ENCODE results near the gene PHETA1. TPM values are rescaled to one million over a fixed set of nuclear protein-coding genes. Genes with fewer than 3 reads are reported as not detected.

Gene PHETA1
- total and polyA plus RNA-seq, 5 donors from 2014 or later = 0.34 to 2.4 (median 1.1) TPM

- ATAC-seq (ENCODE audit: low read depth in 2 of 2) (no peak), DNase-seq (no peak)
- Histone ChIP-seq H3K4me3 (ENCODE audit: low read depth, low read length) (no peak overlapping the region), H3K27me3 (ENCODE audit: control insufficient read depth, insufficient read depth, low read length) (peaks cover 5% of the 10 kb centered on the region), H3K36me3 (ENCODE audit: control insufficient read depth, insufficient read depth, low read length) (no peaks in the 10 kb centered on the region), H3K27ac (ENCODE audit: insufficient read depth, low read length, poor library complexity, severe bottlenecking) (no peak overlapping the region), H3K9me3 (ENCODE audit: control insufficient read depth in 2 of 2, low read length in 2 of 2) (no peaks in the 10 kb centered on the region), H3K4me1 (ENCODE audit: control insufficient read depth, insufficient read depth, low read length, poor library complexity, severe bottlenecking) (no peaks in the 10 kb centered on the region)
- Mint-ChIP-seq H3K27me3 (peaks cover 8% of the 10 kb centered on the region), H3K4me3 (no peak overlapping the region), H3K27ac (no peak overlapping the region), H3K9me3 (peaks cover 0 to 5% (median 0%) of the 10 kb centered on the region in 7 donors), H3K36me3 (no peaks in the 10 kb centered on the region), H3K4me1 (peaks cover 0 to 3% (median 0%) of the 10 kb centered on the region in 4 donors)
Observed at GRCh38 chr12:111355201-111355925, 13.5 kb downstream of the PHETA1 start.

- no peaks in the 10 kb centered on the region for H3K9me3 ChIP-seq (ENCODE audit: control insufficient read depth in 2 of 2, low read length in 2 of 2)
- H3K27me3 ChIP-seq (ENCODE audit: control insufficient read depth, insufficient read depth, low read length) = no peaks in the 10 kb centered on the region
- H3K36me3 Mint-ChIP-seq = no peaks in the 10 kb centered on the region
- DNase-seq = no peak
- peaks cover 0 to 5% (median 0%) of the 10 kb centered on the region in 7 donors for H3K9me3 Mint-ChIP-seq
- H3K27ac ChIP-seq (ENCODE audit: insufficient read depth, low read length, poor library complexity, severe bottlenecking) = no peak overlapping the region
- peaks cover 8% of the 10 kb centered on the region for H3K27me3 Mint-ChIP-seq
- no peak overlapping the region for H3K4me3 Mint-ChIP-seq
- no peaks in the 10 kb centered on the region for H3K4me1 Mint-ChIP-seq
- no peak for ATAC-seq (ENCODE audit: low read depth in 2 of 2)
- no peak overlapping the region for H3K27ac Mint-ChIP-seq
- H3K4me3 ChIP-seq (ENCODE audit: low read depth, low read length) = no peak overlapping the region
- H3K4me1 ChIP-seq (ENCODE audit: control insufficient read depth, insufficient read depth, low read length, poor library complexity, severe bottlenecking) = no peaks in the 10 kb centered on the region
- H3K36me3 ChIP-seq (ENCODE audit: control insufficient read depth, insufficient read depth, low read length) = no peaks in the 10 kb centered on the region
Observed at GRCh38 chr12:111354511-111354910, 14.4 kb downstream of the PHETA1 start.

GRCh38 chr12:111353603-111354295, 15.1 kb downstream of the PHETA1 start:
- Histone ChIP-seq H3K4me3 (ENCODE audit: low read depth, low read length) (no peak overlapping the region), H3K36me3 (ENCODE audit: control insufficient read depth, insufficient read depth, low read length) (no peaks in the 10 kb centered on the region), H3K4me1 (ENCODE audit: control insufficient read depth, insufficient read depth, low read length, poor library complexity, severe bottlenecking) (no peaks in the 10 kb centered on the region), H3K27me3 (ENCODE audit: control insufficient read depth, insufficient read depth, low read length) (no peaks in the 10 kb centered on the region), H3K9me3 (ENCODE audit: control insufficient read depth in 2 of 2, low read length in 2 of 2) (no peaks in the 10 kb centered on the region), H3K27ac (ENCODE audit: insufficient read depth, low read length, poor library complexity, severe bottlenecking) (no peak overlapping the region)
- no peak for ATAC-seq (ENCODE audit: low read depth in 2 of 2)
- H3K27me3 Mint-ChIP-seq = peaks cover 4% of the 10 kb centered on the region
- no peak for DNase-seq
- H3K27ac Mint-ChIP-seq = no peak overlapping the region
- H3K36me3 Mint-ChIP-seq = no peaks in the 10 kb centered on the region
- H3K4me1 Mint-ChIP-seq = no peaks in the 10 kb centered on the region
- no peak overlapping the region for H3K4me3 Mint-ChIP-seq
- peaks cover 0 to 5% (median 0%) of the 10 kb centered on the region in 7 donors for H3K9me3 Mint-ChIP-seq

GRCh38 chr12:111353026-111353425, 15.9 kb downstream of the PHETA1 start:
- Mint-ChIP-seq H3K4me3 (no peak overlapping the region), H3K36me3 (no peaks in the 10 kb centered on the region), H3K9me3 (peaks cover 0 to 8% (median 0%) of the 10 kb centered on the region in 7 donors), H3K27ac (no peak overlapping the region), H3K27me3 (peaks cover 4% of the 10 kb centered on the region), H3K4me1 (no peaks in the 10 kb centered on the region)
- H3K27ac ChIP-seq (ENCODE audit: insufficient read depth, low read length, poor library complexity, severe bottlenecking) = no peak overlapping the region
- ATAC-seq (ENCODE audit: low read depth in 2 of 2) = no peak
- H3K4me3 ChIP-seq (ENCODE audit: low read depth, low read length) = no peak overlapping the region
- no peaks in the 10 kb centered on the region for H3K9me3 ChIP-seq (ENCODE audit: control insufficient read depth in 2 of 2, low read length in 2 of 2)
- H3K27me3 ChIP-seq (ENCODE audit: control insufficient read depth, insufficient read depth, low read length) = no peaks in the 10 kb centered on the region
- no peak for DNase-seq
- H3K4me1 ChIP-seq (ENCODE audit: control insufficient read depth, insufficient read depth, low read length, poor library complexity, severe bottlenecking) = no peaks in the 10 kb centered on the region
- no peaks in the 10 kb centered on the region for H3K36me3 ChIP-seq (ENCODE audit: control insufficient read depth, insufficient read depth, low read length)

GRCh38 chr12:111352296-111352993, 16.4 kb downstream of the PHETA1 start:
- no peaks in the 10 kb centered on the region for H3K4me1 Mint-ChIP-seq
- Histone ChIP-seq H3K9me3 (ENCODE audit: control insufficient read depth in 2 of 2, low read length in 2 of 2) (no peaks in the 10 kb centered on the region), H3K4me1 (ENCODE audit: control insufficient read depth, insufficient read depth, low read length, poor library complexity, severe bottlenecking) (no peaks in the 10 kb centered on the region), H3K36me3 (ENCODE audit: control insufficient read depth, insufficient read depth, low read length) (no peaks in the 10 kb centered on the region), H3K27me3 (ENCODE audit: control insufficient read depth, insufficient read depth, low read length) (no peaks in the 10 kb centered on the region), H3K4me3 (ENCODE audit: low read depth, low read length) (no peak overlapping the region), H3K27ac (ENCODE audit: insufficient read depth, low read length, poor library complexity, severe bottlenecking) (no peak overlapping the region)
- ATAC-seq (ENCODE audit: low read depth in 2 of 2) (no peak), DNase-seq (no peak)
- H3K9me3 Mint-ChIP-seq = peaks cover 0 to 8% (median 0%) of the 10 kb centered on the region in 7 donors
- no peak overlapping the region for H3K4me3 Mint-ChIP-seq
- peaks cover 3% of the 10 kb centered on the region for H3K27me3 Mint-ChIP-seq
- no peak overlapping the region for H3K27ac Mint-ChIP-seq
- no peaks in the 10 kb centered on the region for H3K36me3 Mint-ChIP-seq

- H3K36me3 Mint-ChIP-seq = no peaks in the 10 kb centered on the region
- Histone ChIP-seq H3K4me3 (ENCODE audit: low read depth, low read length) (no peak overlapping the region), H3K9me3 (ENCODE audit: control insufficient read depth in 2 of 2, low read length in 2 of 2) (no peaks in the 10 kb centered on the region), H3K27me3 (ENCODE audit: control insufficient read depth, insufficient read depth, low read length) (no peaks in the 10 kb centered on the region), H3K4me1 (ENCODE audit: control insufficient read depth, insufficient read depth, low read length, poor library complexity, severe bottlenecking) (no peaks in the 10 kb centered on the region), H3K36me3 (ENCODE audit: control insufficient read depth, insufficient read depth, low read length) (no peaks in the 10 kb centered on the region), H3K27ac (ENCODE audit: insufficient read depth, low read length, poor library complexity, severe bottlenecking) (no peak overlapping the region)
- no peak for ATAC-seq (ENCODE audit: low read depth in 2 of 2)
- H3K4me3 Mint-ChIP-seq = no peak overlapping the region
- no peak for DNase-seq
- H3K9me3 Mint-ChIP-seq = peaks cover 0 to 12% (median 1%) of the 10 kb centered on the region in 7 donors
- no peaks in the 10 kb centered on the region for H3K4me1 Mint-ChIP-seq
- no peak overlapping the region for H3K27ac Mint-ChIP-seq
- no peaks in the 10 kb centered on the region for H3K27me3 Mint-ChIP-seq
Observed at GRCh38 chr12:111351026-111351425, 17.9 kb downstream of the PHETA1 start.

GRCh38 chr12:111349748-111350520, 19.0 kb downstream of the PHETA1 start:
- H3K9me3 ChIP-seq (ENCODE audit: control insufficient read depth in 2 of 2, low read length in 2 of 2) = no peaks in the 10 kb centered on the region
- Mint-ChIP-seq H3K9me3 (peaks cover 0 to 12% (median 1%) of the 10 kb centered on the region in 7 donors), H3K4me3 (no peak overlapping the region), H3K4me1 (no peaks in the 10 kb centered on the region), H3K27ac (no peak overlapping the region), H3K36me3 (no peaks in the 10 kb centered on the region), H3K27me3 (no peaks in the 10 kb centered on the region)
- no peak for ATAC-seq (ENCODE audit: low read depth in 2 of 2)
- no peaks in the 10 kb centered on the region for H3K27me3 ChIP-seq (ENCODE audit: control insufficient read depth, insufficient read depth, low read length)
- no peak overlapping the region for H3K4me3 ChIP-seq (ENCODE audit: low read depth, low read length)
- H3K36me3 ChIP-seq (ENCODE audit: control insufficient read depth, insufficient read depth, low read length) = no peaks in the 10 kb centered on the region
- H3K27ac ChIP-seq (ENCODE audit: insufficient read depth, low read length, poor library complexity, severe bottlenecking) = no peak overlapping the region
- DNase-seq = no peak
- H3K4me1 ChIP-seq (ENCODE audit: control insufficient read depth, insufficient read depth, low read length, poor library complexity, severe bottlenecking) = no peaks in the 10 kb centered on the region

All from CD4-positive, CD25-positive, alpha-beta regulatory T cell (primary cell).